Heart left ventricle (tissue), 16 donors: ENCODE measurements around the gene TNFSF4. TPM values are rescaled to one million over a fixed set of nuclear protein-coding genes. Genes with fewer than 3 reads are reported as not detected.

ENCODE experiments used
- ATAC-seq, 4 donors: fragments of 200-7000 bp; cut with Tn5 transposase; one replicate each; pipeline ENCODE4 v1.9.1; 2020 to 2022; ENCODE audit warnings: moderate library complexity in 4 of 4, mild to moderate bottlenecking in 3 of 4, moderate number of reproducible peaks in 1 of 4
- DNase-seq, 5 donors: peaks; one replicate each; pipeline ENCODE4 v3.0.0-alpha.2; 2020
- H3K27ac ChIP-seq, 12 donors: fragments of 200-600 bp; sonication (generic) in 4 of 12; one replicate each; pipeline versions ENCODE4 v1.5.0 to v1.8.0; 2016 to 2022; ENCODE audit warnings: mild to moderate bottlenecking in 2 of 12
- H3K27me3 ChIP-seq, 9 donors: fragments of 200-600 bp; sonication (generic) in 2 of 9; one replicate each; pipeline versions ENCODE4 v1.5.1 to v1.8.0; 2016 to 2022; ENCODE audit warnings: mild to moderate bottlenecking in 3 of 9
- H3K36me3 ChIP-seq, 9 donors: fragments of 200-600 bp; sonication (generic) in 2 of 9; one replicate each; pipeline versions ENCODE4 v1.5.0 to v1.8.0; 2018 to 2022; ENCODE audit warnings: mild to moderate bottlenecking in 2 of 9
- H3K4me1 ChIP-seq, 12 donors: fragments of 200-600 bp; sonication (generic) in 4 of 12; one replicate each; pipeline versions ENCODE4 v1.5.0 to v1.8.0; 2016 to 2022; ENCODE audit warnings: mild to moderate bottlenecking in 3 of 12
- H3K4me3 ChIP-seq, 12 donors: fragments of 200-600 bp; sonication (generic) in 4 of 12; one replicate each; pipeline versions ENCODE4 v1.5.0 to v1.8.0; 2017 to 2022; ENCODE audit warnings: mild to moderate bottlenecking in 9 of 12, moderate library complexity in 4 of 12
- H3K9me3 ChIP-seq, 12 donors: fragments of 200-600 bp; sonication (generic) in 4 of 12; one replicate each; pipeline versions ENCODE4 v1.5.0 to v1.8.0; 2016 to 2022; ENCODE audit warnings: mild to moderate bottlenecking in 1 of 12
- CTCF ChIP-seq, 12 donors: fragments of 200-600 bp; sonication (generic) in 4 of 12; IDR thresholded peaks; one replicate each; pipeline versions ENCODE4 v1.5.0 to v1.8.0; 2018 to 2022; ENCODE audit warnings: antibody characterized with exemption in 12 of 12, mild to moderate bottlenecking in 5 of 12
- POLR2A ChIP-seq, 2 donors: fragments of 450-650 bp; IDR thresholded peaks; one replicate each; pipeline ENCODE4 v1.6.1; 2017; ENCODE audit warnings: antibody characterized with exemption in 2 of 2, mild to moderate bottlenecking in 2 of 2, moderate library complexity in 2 of 2
- WGBS, 4 donors: extraction: QIAGEN DNeasy Blood & Tissue Kit in 2 of 4; methylation state at CpG; one replicate each; pipeline versions ENCODE4 v1.1.5 to v1.1.7; 2013 to 2018; 5-methylcytosine and 5-hydroxymethylcytosine counted together
- intact Hi-C, 10 donors: fragments of 100-400 bp; cut with DNase I; formaldehyde crosslinking; loops; one replicate each; pipeline versions ENCODE4 v1.11.1 to v1.14.2; 2022
- long read RNA-seq, 3 donors: library from polyadenylated mRNA; unstranded; transcript quantifications; one replicate each; pipeline ENCODE4 v2.0.0, GENCODE V29; 2020 to 2021
- polyA plus RNA-seq, 2 donors: library from polyadenylated mRNA; stranded (reverse); fragments of 200-250 nt; gene quantifications; one replicate each; pipeline ENCODE4 v1.2.3, GENCODE V29; 2013
- total RNA-seq, 9 donors: library from RNA; depleted of rRNA in 2 of 9; stranded (reverse); fragments of >200 nt in 2 of 9; fragmentation: NEBNext Ultra II Directional in 3 of 9; extraction: Animal tissue kit (Norgen Biotek cat#: 25700) in 3 of 9; gene quantifications; one replicate each; pipeline versions ENCODE4 v1.1.0 to v1.2.4, GENCODE V29; 2016 to 2023
- donor health status: ischemic (EF 13 %, LVEDD 7.1; RV severe dilation, severe dysfunction).
- donor health status: healthy with polysubstance abuse.
- donor health status: DM: no; HTN: yes; CAD: no.
- donor health status: DM: no; HTN: no; CAD: no.
- donor health status: ischemic (EF 25% LVEDD 6.9; RV normal size, moderate dysfunction).
- donor health status: ischemic (EF 25% LVEDD 5.7; RV mildly dilated, moderate dysfunction).
- donor health status: healthy.
- donor health status: DM: yes; HTN: yes; CAD: no.
- donor health status: ischemic (EF 35%, LVEDD 5.7; RV mildly dilated, moderate dysfunction).
- donor health status: nonischemic (EF 11% LVEDD 7.7; RV severe dilation, severe dysfunction).
- donor health status: DM: yes; HTN: yes; CAD: no.
- donor health status: PGD.
- donor health status: ischemic (EF 29% LVEDD 5.4; RV normal size, mild dysfunction).
- donor health status: nonischemic (EF 23%, LVEDD 6.1; RV moderate dilation, normal function).

Gene TNFSF4
- 1 to 10 TPM in 1 of 9 donors, under 1 TPM in 8; 0.19 to 1.6 (median 0.65) TPM for total RNA-seq
- under 1 TPM; 0.42 to 0.57 TPM for polyA plus RNA-seq
- long read RNA-seq, donor 1 = 0 reads
- long read RNA-seq, donor 2, partial matches to known transcripts = 0 of 1 reads
- long read RNA-seq, donor 2, other reads (novel, unspliced or antisense) = 1 of 1 reads
- long read RNA-seq, donor 3 = 0 reads

- peak within 1 kb of the TSS in 1 of 12 donors; percentile 34 for H3K27ac ChIP-seq
- 41 to 48% (median 45%) methylated on average over 11 of the region's 11 CpGs for WGBS, 4 donors
- H3K27me3 ChIP-seq = no peaks in the 10 kb centered on the region
- no peaks in the 10 kb centered on the region for H3K36me3 ChIP-seq
- intact Hi-C loops = no loop called here
- no peaks in the 10 kb centered on the region for H3K9me3 ChIP-seq
- no peak for TF ChIP-seq CTCF (IDR thresholded peaks at IDR 0.05)
- TF ChIP-seq POLR2A (IDR thresholded peaks at IDR 0.05) = no peak
- H3K4me3 ChIP-seq = peak within 1 kb of the TSS in 5 of 12 donors; percentile 9 to 37 (median 22)
- ATAC-seq (peak in 2 of 4 donors; percentile 37 to 42), DNase-seq (peak in 2 of 5 donors; percentile 22 to 43)
- peaks cover 0 to 40% (median 10%) of the 10 kb centered on the region in 12 donors for H3K4me1 ChIP-seq
These were observed at the start of gene TNFSF4 for GRCh38 chr1:173206816-173207568. TNFSF4 (minus strand) TSS chr1:173207331; CDS start chr1:173207176, 155 bp downstream.

GRCh38 chr1:173255214-173255813 is 48.2 kb upstream of the TNFSF4 start:
- 37 to 41% (median 39%) methylated on average over 3 of the region's 3 CpGs for WGBS, 4 donors
- DNase-seq (no peak), ATAC-seq (no peak)
- Histone ChIP-seq H3K4me1 (peaks cover 0 to 4% (median 0%) of the 10 kb centered on the region in 12 donors), H3K36me3 (no peaks in the 10 kb centered on the region), H3K4me3 (no peak overlapping the region), H3K9me3 (peaks cover 0 to 12% (median 6%) of the 10 kb centered on the region in 12 donors), H3K27me3 (no peaks in the 10 kb centered on the region), H3K27ac (no peak overlapping the region)
- intact Hi-C loops = loop anchor here in 7 of 10 donors (5.0 to 10.0 kb wide), 3 partner anchors 149 to 159 kb away; no protein-coding TSS in a partner anchor
- no peak for TF ChIP-seq POLR2A (IDR thresholded peaks at IDR 0.05)
- peak; percentile 50 to 81 (median 72) for TF ChIP-seq CTCF (IDR thresholded peaks at IDR 0.05)

DNA sequence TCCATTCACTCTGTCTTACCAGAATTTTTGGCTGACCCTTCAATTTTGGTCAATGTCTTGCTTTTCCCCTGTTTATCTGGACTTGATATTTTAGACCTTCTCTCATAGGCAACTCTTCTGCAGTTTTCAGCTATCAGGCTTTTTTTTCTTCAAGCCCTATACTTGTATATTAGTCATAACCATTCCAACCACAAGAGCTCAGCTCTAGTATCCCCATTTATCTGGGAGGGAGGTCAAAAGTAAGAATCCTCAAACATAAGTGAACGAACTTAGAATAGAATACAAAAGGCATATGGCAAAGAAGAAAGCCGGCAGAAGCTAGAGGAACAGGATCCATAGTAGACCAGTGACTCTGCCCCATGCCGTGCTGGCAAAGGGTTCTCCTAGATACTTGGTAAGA is 45.9 kb upstream of the TNFSF4 start:
- intact Hi-C loops = loop anchor here in 6 of 10 donors (10.0 kb wide), 2 partner anchors 152 to 162 kb away; no protein-coding TSS in a partner anchor
- Histone ChIP-seq H3K36me3 (no peaks in the 10 kb centered on the region), H3K27me3 (no peaks in the 10 kb centered on the region), H3K9me3 (no peaks in the 10 kb centered on the region), H3K4me1 (peaks cover 0 to 5% (median 0%) of the 10 kb centered on the region in 12 donors), H3K4me3 (no peak overlapping the region), H3K27ac (no peak overlapping the region)
- TF ChIP-seq CTCF (IDR thresholded peaks at IDR 0.05) = no peak
- no peak for TF ChIP-seq POLR2A (IDR thresholded peaks at IDR 0.05)
- DNase-seq = no peak
- 90 to 95% (median 92%) methylated on average over 3 of the region's 3 CpGs for WGBS, 4 donors
- ATAC-seq = no peak

- Histone ChIP-seq H3K27me3 (no peaks in the 10 kb centered on the region), H3K9me3 (no peaks in the 10 kb centered on the region), H3K4me1 (peaks cover 0 to 5% (median 0%) of the 10 kb centered on the region in 12 donors), H3K4me3 (no peak overlapping the region), H3K27ac (no peak overlapping the region), H3K36me3 (no peaks in the 10 kb centered on the region)
- ATAC-seq (peak; percentile 15 to 88 (median 83)), DNase-seq (peak in 1 of 5 donors; percentile 37)
- intact Hi-C loops = no loop called here
- TF ChIP-seq CTCF (IDR thresholded peaks at IDR 0.05) (no peak), POLR2A (IDR thresholded peaks at IDR 0.05) (no peak)
These were observed 42.2 kb upstream of the TNFSF4 start for GRCh38 chr1:173249349-173249748.
